Lung (tissue), 12 donors: ENCODE results near the gene THRA. TPM values are rescaled to one million over a fixed set of nuclear protein-coding genes. Genes with fewer than 3 reads are reported as not detected.

Experiments used
- ATAC-seq: fragments of 200-7000 bp; cut with Tn5 transposase; one replicate; pipeline ENCODE4 v1.9.1; 2020; ENCODE audit warnings: moderate number of reproducible peaks; ENCODE audit not compliant: insufficient read depth, low FRiP score
- DNase-seq, 3 donors: peaks; one replicate each; pipeline ENCODE4 v3.0.0-alpha.2; 2013 to 2017
- H3K27ac ChIP-seq, 2 donors: one replicate each; pipeline ENCODE4 v1.5.1; 2013; ENCODE audit warnings: mild to moderate bottlenecking in 2 of 2, moderate library complexity in 2 of 2, control low read depth in 1 of 2, inconsistent platforms in 1 of 2, low read depth in 1 of 2, low read length in 1 of 2
- H3K27me3 ChIP-seq, 3 donors: one replicate each; pipeline ENCODE4 v1.5.1; 2013; ENCODE audit warnings: low read length in 2 of 3; ENCODE audit not compliant: control insufficient read depth in 3 of 3, insufficient read depth in 3 of 3
- H3K36me3 ChIP-seq, 4 donors: one replicate each; pipeline ENCODE4 v1.5.1; 2013; ENCODE audit warnings: low read length in 4 of 4, mild to moderate bottlenecking in 1 of 4, moderate library complexity in 1 of 4; ENCODE audit not compliant: control insufficient read depth in 4 of 4, insufficient read depth in 4 of 4
- H3K4me1 ChIP-seq, 5 donors: one replicate each; pipeline ENCODE4 v1.5.1; 2013; ENCODE audit warnings: low read length in 5 of 5, mild to moderate bottlenecking in 2 of 5, moderate library complexity in 1 of 5; ENCODE audit not compliant: control insufficient read depth in 5 of 5, insufficient read depth in 5 of 5
- H3K4me3 ChIP-seq: one replicate; pipeline ENCODE4 v1.5.1; 2013; ENCODE audit warnings: mild to moderate bottlenecking, control low read depth, moderate library complexity
- H3K9ac ChIP-seq, 2 donors: one replicate each; pipeline ENCODE4 v1.5.1; 2013; ENCODE audit warnings: low read length in 2 of 2, control low read depth in 1 of 2; ENCODE audit not compliant: insufficient read depth in 1 of 2
- H3K9me3 ChIP-seq, 4 donors: one replicate each; pipeline ENCODE4 v1.5.1; 2013; ENCODE audit warnings: low read length in 3 of 4, mild to moderate bottlenecking in 1 of 4, moderate library complexity in 1 of 4; ENCODE audit not compliant: control insufficient read depth in 4 of 4, insufficient read depth in 3 of 4
- CTCF ChIP-seq: IDR thresholded peaks from 2 replicates; pipeline ENCODE4 v1.5.1; 2012; ENCODE audit warnings: mild to moderate bottlenecking; ENCODE audit errors: control extremely low read depth, extremely low read depth
- WGBS, 2 donors: extraction: QIAGEN DNeasy Blood & Tissue Kit; methylation state at CpG; one replicate each; pipeline ENCODE4 v1.1.7; 2013; 5-methylcytosine and 5-hydroxymethylcytosine counted together
- polyA plus RNA-seq, 2 donors: library from polyadenylated mRNA; stranded (reverse); fragments of 200-250 nt; gene quantifications; one replicate each; pipeline ENCODE4 v1.2.1, GENCODE V29; 2013
- total RNA-seq, 2 donors: library from RNA; depleted of rRNA in 1 of 2; stranded (reverse); fragments of >200 nt in 1 of 2; gene quantifications; one replicate each; pipeline ENCODE4 v1.2.1, GENCODE V29; 2014 to 2021
- donor health status: control.
- donor health status: control.
- donor health status: Bipolar disorder and iron deficiency.
- donor health status: healthy.
- donor health status: DM: yes; HTN: yes; CAD: no.

Gene THRA
- total and polyA plus RNA-seq, 4 donors: 28.5 to 55.9 (median 37.5) TPM

DNA sequence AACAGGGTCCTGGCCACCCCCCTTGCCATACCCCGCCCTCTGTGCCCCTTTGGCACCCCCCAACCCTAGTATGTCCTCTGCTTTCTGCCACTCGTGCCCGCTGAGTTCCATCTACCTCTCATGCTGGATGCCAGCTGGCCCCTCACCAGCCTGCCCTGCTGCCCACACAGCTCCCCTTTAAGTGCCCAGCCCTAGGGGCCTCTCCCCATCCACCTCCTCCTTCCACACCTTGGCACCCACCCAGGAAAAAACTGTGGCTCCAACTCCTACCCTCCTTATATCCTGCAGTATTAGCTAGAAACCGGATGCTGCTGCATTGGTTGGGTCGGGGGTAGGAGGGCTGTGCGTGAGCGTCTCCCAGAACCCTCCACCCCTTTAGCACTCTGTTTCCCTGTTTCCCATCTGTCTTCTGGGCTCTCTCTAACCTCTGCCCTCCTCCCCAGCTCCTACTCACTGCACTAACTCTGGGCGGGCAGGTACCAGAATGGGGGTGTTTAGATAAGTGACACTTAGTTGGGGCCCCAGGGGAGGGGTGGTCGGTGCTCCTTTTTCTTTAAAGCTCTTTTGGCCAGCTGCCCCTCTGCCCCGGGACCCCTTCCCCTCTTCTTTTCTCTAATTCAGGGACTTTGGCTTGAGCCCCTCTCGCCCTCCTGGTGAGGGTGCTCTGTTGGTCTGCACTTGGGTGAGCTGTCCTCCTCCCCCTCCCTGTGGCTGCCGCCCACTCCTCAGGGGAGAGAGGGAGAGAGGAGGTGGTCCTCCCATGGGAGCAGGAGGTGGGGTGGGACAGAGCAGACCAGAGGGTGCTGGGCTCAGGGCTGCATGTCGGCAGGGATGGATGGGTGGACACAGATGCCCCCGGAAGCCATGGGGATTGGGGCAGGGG is 27.7 kb downstream of the THRA start:
- peaks cover 0 to 2% (median 0%) of the 10 kb centered on the region in 3 donors for H3K27me3 ChIP-seq
- DNase-seq (peak; percentile 35 to 71 (median 52)), ATAC-seq (no peak)
- H3K4me3 ChIP-seq: no peak overlapping the region
- H3K9me3 ChIP-seq: peaks cover 0 to 4% (median under 1%) of the 10 kb centered on the region in 4 donors
- WGBS, 2 donors: 76 to 83% methylated on average over 13 to 14 of the region's 14 CpGs
- H3K27ac ChIP-seq: peak overlapping the region; percentile 36 to 38
- peaks cover 3 to 73% (median 43%) of the 10 kb centered on the region in 4 donors for H3K36me3 ChIP-seq
- no peak overlapping the region for H3K9ac ChIP-seq
- TF ChIP-seq CTCF: no peak
- H3K4me1 ChIP-seq: peaks cover 2 to 25% (median 6%) of the 10 kb centered on the region in 5 donors

DNA sequence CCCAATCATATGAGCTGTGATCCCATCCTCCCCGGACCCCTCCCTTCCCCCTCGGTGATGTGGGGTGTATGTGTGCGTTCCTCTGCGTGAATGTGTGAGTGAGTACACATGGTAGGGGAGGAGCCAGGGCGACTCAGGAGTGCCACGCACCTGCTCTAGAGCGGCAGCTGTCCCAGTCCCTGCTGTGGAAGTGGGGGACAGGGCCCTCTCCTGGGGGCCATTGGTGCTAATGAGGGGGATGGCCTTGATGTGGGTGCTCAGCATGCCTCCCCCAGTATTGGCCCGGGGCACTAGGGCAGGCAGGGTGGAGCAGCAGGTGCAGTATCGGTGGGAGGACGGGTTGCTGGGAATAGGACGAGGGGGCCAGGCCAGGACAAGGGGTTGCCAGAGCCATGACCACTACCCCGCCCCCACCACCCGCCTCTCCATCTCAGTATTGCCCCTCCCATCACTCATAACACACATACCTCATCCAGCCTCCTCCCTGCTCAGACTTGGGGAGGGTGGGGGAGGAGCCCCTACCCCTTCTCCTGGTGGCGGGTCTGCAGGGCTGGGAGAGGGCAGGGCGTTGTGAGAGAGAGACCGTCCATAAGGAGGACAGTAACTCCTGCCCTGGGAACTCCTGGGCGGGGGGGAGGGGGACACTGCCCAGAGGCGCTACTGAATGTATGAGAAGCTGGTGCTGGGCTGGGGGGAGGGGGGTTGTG is 29.1 kb downstream of the THRA start:
- Histone ChIP-seq H3K36me3 (peaks cover 3 to 70% (median 31%) of the 10 kb centered on the region in 4 donors), H3K4me1 (peaks cover 2 to 25% (median 15%) of the 10 kb centered on the region in 5 donors), H3K9ac (no peak overlapping the region), H3K27me3 (peaks cover 0 to 2% (median 0%) of the 10 kb centered on the region in 3 donors), H3K27ac (peak overlapping the region; percentile 60 to 92), H3K4me3 (no peak overlapping the region), H3K9me3 (peaks cover 0 to 4% (median under 1%) of the 10 kb centered on the region in 4 donors)
- DNase-seq (peak in 1 of 3 donors; percentile 30), ATAC-seq (no peak)
- no peak for TF ChIP-seq CTCF
- 61 to 80% methylated on average over 17 to 18 of the region's 18 CpGs for WGBS, 2 donors

GRCh38 chr17:40092581-40092980 is 29.8 kb downstream of the THRA start:
- TF ChIP-seq CTCF: no peak

More at GRCh38 chr17:40092581-40092980, 29.8 kb downstream of the THRA start:
- WGBS, 2 donors: 57 to 69% methylated on average over 3 of the region's 3 CpGs
- no peaks in the 10 kb centered on the region for H3K9me3 ChIP-seq
- peaks cover 0 to 67% (median 26%) of the 10 kb centered on the region in 4 donors for H3K36me3 ChIP-seq
- H3K27ac ChIP-seq: peak overlapping the region in 1 of 2 donors; percentile 92
- H3K27me3 ChIP-seq: no peaks in the 10 kb centered on the region
- H3K9ac ChIP-seq: no peak overlapping the region
- ATAC-seq (no peak), DNase-seq (no peak)
- H3K4me1 ChIP-seq: peaks cover 2 to 28% (median 20%) of the 10 kb centered on the region in 5 donors
- H3K4me3 ChIP-seq: no peak overlapping the region
